Eye (tissue), 1 donor: ENCODE measurements around the gene NBEA.

Experiments used
- DNase-seq: peaks from one replicate; pipeline ENCODE4 v3.0.0-alpha.2; 2015

The NBEA gene

GRCh38 chr13:35716729-35717128 is 774.7 kb downstream of the NBEA start:
- DNase-seq: no peak

- DNase-seq: no peak
Observed at GRCh38 chr13:35718084-35718483, 776.0 kb downstream of the NBEA start.

GRCh38 chr13:35720290-35720689 is 778.2 kb downstream of the NBEA start:
- DNase-seq: no peak

- peak; percentile 94 for DNase-seq
Observed at GRCh38 chr13:35720690-35721554, 778.9 kb downstream of the NBEA start.
